ENCODE measurements around the gene THSD4.

Gene THSD4

GRCh38 chr15:71809346-71809745 lies 694.1 kb downstream of the THSD4 start:
- no peak for DNase-seq (ENCODE audit: low spot score)

- no peak for DNase-seq (ENCODE audit: low spot score)
Observed at GRCh38 chr15:71810256-71811035, 695.2 kb downstream of the THSD4 start, which contains the start of gene NR2E3. NR2E3 (plus strand) TSS chr15:71810554; CDS start chr15:71810744, 190 bp downstream.

GRCh38 chr15:71811036-71811736 lies 695.9 kb downstream of the THSD4 start:
- DNase-seq (ENCODE audit: low spot score), result no peak

GRCh38 chr15:71811752-71812735 lies 696.8 kb downstream of the THSD4 start:
- no peak for DNase-seq (ENCODE audit: low spot score)

- no peak for DNase-seq (ENCODE audit: low spot score)
Observed at GRCh38 chr15:71812966-71813722, 697.9 kb downstream of the THSD4 start.

GRCh38 chr15:71813723-71814470 lies 698.6 kb downstream of the THSD4 start:
- no peak for DNase-seq (ENCODE audit: low spot score)

GRCh38 chr15:71815301-71815700 lies 700.0 kb downstream of the THSD4 start:
- no peak for DNase-seq (ENCODE audit: low spot score)

GRCh38 chr15:71817351-71817750 lies 702.1 kb downstream of the THSD4 start:
- no peak for DNase-seq (ENCODE audit: low spot score)

GRCh38 chr15:71820127-71820526 lies 704.9 kb downstream of the THSD4 start:
- DNase-seq (ENCODE audit: low spot score), result no peak

- DNase-seq (ENCODE audit: low spot score), result no peak
Observed at GRCh38 chr15:71821547-71822129, 706.4 kb downstream of the THSD4 start.

- no peak for DNase-seq (ENCODE audit: low spot score)
Observed at GRCh38 chr15:71822890-71823630, 707.8 kb downstream of the THSD4 start.

GRCh38 chr15:71823801-71824200 lies 708.5 kb downstream of the THSD4 start:
- DNase-seq (ENCODE audit: low spot score), result no peak

- DNase-seq (ENCODE audit: low spot score), result no peak
Observed at GRCh38 chr15:71825021-71825730, 709.9 kb downstream of the THSD4 start.

GRCh38 chr15:71826196-71826595 lies 710.9 kb downstream of the THSD4 start:
- no peak for DNase-seq (ENCODE audit: low spot score)

GRCh38 chr15:71830981-71831380 lies 715.7 kb downstream of the THSD4 start:
- DNase-seq (ENCODE audit: low spot score), result no peak
